C4-2B (cell line): ENCODE data around the gene PPP3CB.

Experiments
- CTCF ChIP-seq: fragments of 450-650 bp; conservative IDR thresholded peaks from 2 replicates; pipeline ENCODE4 v1.5.1; 2017; ENCODE audit warnings: mild to moderate bottlenecking
- ZFX ChIP-seq: fragments of 450-650 bp; IDR thresholded peaks from 2 replicates; pipeline ENCODE4 v1.6.1; 2017

- TF ChIP-seq CTCF (no peak), ZFX (no peak)
Observed at GRCh38 chr10:73485320-73485719, 10.5 kb downstream of the PPP3CB start.
